H7 (cell line): ENCODE measurements around the gene ASIC1. TPM values are rescaled to one million over a fixed set of nuclear protein-coding genes. Genes with fewer than 3 reads are reported as not detected.

Source experiments
- DNase-seq: peaks from one replicate; pipeline ENCODE4 v3.0.0; 2012
- H3K27me3 ChIP-seq: 2 replicates; pipeline ENCODE4 v1.6.0; 2011; ENCODE audit warnings: mild to moderate bottlenecking, low read length; ENCODE audit not compliant: control insufficient read depth, insufficient read depth
- H3K36me3 ChIP-seq: replicated peaks from 2 replicates; pipeline ENCODE4 v1.5.1; 2011; ENCODE audit warnings: low read length; ENCODE audit not compliant: control insufficient read depth, insufficient read depth
- H3K4me3 ChIP-seq: 2 replicates; pipeline ENCODE4 v1.5.1; 2011; ENCODE audit warnings: low read depth, mild to moderate bottlenecking, control low read depth, low read length, moderate library complexity; ENCODE audit not compliant: insufficient read depth
- total RNA-seq: library from RNA; depleted of rRNA; stranded (reverse); fragments of >200 nt; shearing (Covaris generic); gene quantifications from 2 replicates; pipeline ENCODE4 v1.2.3, GENCODE V29; 2014

The ASIC1 gene
- total RNA-seq, 1 experiment from 2014 or later: 1.2 TPM

DNA sequence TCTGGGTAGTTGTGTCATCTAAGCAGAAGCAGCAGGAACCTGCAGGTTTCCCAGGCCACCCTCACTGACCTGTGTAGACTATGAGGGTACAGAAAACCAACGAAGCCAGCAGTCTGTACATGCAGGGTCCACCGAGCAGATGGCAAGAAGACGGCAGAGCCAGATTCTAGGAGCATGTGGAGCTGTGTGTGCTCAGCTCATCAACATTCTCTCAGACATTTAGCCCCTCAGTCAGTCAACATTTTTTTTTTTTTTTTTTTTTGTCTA is 7.3 kb upstream of the ASIC1 start:
- H3K4me3 ChIP-seq: peak overlapping the region; percentile 38
- no peak for DNase-seq
- H3K27me3 ChIP-seq: peaks cover 53% of the 10 kb centered on the region
- H3K36me3 ChIP-seq: no peaks in the 10 kb centered on the region

DNA sequence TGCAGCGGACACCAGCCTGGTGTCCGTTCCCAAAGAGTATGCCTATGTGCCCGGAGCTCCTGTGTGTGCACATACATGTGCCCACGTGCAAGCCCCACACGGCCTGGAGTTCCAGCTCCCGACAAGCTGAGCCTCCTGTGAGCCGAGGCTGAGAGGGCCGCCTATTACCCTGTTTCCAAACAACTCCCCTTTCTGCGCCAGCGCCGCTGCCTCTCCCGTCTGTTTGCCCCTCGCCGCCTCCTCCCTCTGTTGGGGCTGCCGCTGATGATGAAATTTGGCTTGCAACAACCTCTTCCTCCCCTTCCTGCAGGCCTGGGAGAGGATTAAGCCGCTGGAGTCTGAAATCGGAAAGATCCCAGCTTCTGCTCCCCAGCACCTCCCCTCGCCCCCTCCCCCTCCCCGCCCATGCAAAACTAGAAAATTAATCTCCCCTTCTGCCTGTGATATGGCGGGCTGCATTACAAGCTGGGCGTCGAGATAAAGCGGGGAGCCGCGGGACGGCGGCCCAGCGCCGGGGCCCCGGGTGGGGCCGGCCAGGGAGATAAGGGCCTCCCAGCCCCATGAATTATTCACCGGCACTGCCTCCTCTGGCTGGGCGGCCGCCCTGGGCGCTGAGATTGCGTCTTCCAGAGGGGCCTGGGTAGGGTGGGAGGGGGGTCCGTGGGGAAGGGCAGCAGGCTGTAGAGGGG is 6.8 kb upstream of the ASIC1 start:
- Histone ChIP-seq H3K36me3 (no peaks in the 10 kb centered on the region), H3K4me3 (peak overlapping the region; percentile 38), H3K27me3 (peaks cover 57% of the 10 kb centered on the region)
- DNase-seq: peak; percentile 91

DNA sequence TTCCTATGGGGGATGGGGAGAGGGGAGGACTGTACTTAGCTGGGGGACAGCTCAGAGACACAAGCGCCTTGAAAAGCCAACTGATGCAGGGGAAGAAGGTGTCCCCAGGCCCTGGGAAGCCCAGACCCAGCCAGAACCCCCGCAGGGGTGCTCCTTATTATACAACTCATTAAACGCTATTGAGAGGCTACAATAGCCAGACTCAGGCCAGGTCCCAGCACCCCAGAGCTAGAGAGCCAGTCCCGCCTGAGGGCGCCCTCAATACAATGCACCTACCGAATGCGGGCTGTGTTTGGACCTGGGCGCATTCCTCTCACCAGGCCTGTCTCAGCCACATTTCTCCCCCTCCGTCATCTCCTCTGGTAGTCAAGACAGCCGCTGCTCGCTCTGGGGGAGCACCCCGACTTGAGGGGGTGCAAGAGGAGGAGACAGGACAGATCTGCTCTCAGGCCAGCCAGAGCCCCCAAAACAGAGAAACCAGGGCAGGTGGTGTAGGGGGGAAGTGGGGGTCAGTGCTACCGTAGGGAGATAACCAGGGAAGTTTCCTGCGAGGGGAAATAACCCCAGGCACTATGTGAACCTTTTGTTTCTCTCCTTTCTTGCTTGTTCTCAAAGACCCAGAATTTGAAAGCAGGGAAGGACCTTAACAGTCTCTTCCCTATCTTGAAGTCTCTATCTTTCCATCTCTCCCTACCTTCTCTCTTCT is 6.1 kb upstream of the ASIC1 start:
- Histone ChIP-seq H3K4me3 (peak overlapping the region; percentile 28; the same call in 1 of the 2 replicates), H3K27me3 (peaks cover 64% of the 10 kb centered on the region), H3K36me3 (no peaks in the 10 kb centered on the region)
- peak; percentile 77 for DNase-seq

DNA sequence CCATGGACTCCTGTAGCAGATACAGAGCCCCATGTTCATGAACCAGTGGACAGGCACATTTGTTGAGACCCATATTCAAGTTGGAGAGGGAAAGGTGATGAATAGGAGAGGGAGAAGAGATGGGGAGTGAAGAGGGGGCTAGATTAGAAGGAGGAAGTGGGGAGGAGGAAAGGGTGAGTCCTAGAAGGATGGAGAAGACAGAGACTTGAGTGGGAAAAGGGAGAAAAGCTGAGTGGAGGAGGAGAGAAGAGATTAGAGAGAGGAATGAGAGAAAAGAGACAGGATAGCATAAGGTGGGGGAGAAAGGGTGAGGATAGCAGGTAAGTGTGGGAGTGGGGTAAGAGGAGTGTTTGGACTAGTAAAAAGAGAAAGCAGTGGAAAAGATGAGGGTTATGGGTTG is 4.9 kb upstream of the ASIC1 start:
- Histone ChIP-seq H3K4me3 (no peak overlapping the region), H3K27me3 (peaks cover 73% of the 10 kb centered on the region), H3K36me3 (no peaks in the 10 kb centered on the region)
- DNase-seq: no peak

DNA sequence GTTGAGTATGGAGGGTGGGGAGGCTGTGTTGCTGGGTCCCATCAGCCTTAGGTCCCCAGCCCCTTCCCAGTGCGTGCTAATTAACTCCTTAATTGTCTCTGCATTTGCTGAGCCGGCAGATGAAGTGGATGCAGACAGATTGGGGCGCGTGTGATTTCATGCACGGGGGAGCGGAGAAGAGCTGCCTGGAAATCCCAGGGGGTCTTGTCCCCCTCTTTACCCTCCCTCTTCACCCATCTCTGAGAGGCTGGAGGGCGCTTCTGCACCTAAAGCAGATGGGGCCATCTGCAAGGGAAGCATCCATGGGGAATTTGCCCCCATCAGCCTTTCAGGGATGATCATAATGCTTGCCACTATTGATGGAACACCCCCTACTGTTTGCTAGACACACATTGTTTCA is 4.4 kb upstream of the ASIC1 start:
- DNase-seq: no peak
- Histone ChIP-seq H3K27me3 (peaks cover 76% of the 10 kb centered on the region), H3K36me3 (no peaks in the 10 kb centered on the region), H3K4me3 (no peak overlapping the region)

DNA sequence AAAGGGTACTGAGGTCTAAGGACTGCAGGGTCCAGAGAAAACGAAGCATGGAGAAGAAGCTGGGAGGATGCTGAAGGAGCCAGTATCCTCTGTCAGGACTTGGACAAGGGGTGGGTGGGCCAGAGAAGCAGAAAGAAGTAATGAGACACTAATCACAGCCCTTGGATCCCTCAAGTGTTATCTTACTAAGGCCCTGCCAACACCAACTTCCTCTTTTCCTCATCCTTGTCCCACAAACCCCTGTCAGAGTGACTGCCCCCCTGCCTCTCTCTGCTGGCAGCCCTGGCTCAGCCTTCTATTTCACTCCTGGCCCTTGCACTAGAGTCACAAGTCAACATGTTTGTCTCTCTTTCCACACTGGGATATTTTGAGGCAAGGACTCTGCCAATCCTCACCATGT is 3.8 kb upstream of the ASIC1 start:
- Histone ChIP-seq H3K4me3 (no peak overlapping the region), H3K27me3 (peaks cover 82% of the 10 kb centered on the region), H3K36me3 (no peaks in the 10 kb centered on the region)
- DNase-seq: no peak

DNA sequence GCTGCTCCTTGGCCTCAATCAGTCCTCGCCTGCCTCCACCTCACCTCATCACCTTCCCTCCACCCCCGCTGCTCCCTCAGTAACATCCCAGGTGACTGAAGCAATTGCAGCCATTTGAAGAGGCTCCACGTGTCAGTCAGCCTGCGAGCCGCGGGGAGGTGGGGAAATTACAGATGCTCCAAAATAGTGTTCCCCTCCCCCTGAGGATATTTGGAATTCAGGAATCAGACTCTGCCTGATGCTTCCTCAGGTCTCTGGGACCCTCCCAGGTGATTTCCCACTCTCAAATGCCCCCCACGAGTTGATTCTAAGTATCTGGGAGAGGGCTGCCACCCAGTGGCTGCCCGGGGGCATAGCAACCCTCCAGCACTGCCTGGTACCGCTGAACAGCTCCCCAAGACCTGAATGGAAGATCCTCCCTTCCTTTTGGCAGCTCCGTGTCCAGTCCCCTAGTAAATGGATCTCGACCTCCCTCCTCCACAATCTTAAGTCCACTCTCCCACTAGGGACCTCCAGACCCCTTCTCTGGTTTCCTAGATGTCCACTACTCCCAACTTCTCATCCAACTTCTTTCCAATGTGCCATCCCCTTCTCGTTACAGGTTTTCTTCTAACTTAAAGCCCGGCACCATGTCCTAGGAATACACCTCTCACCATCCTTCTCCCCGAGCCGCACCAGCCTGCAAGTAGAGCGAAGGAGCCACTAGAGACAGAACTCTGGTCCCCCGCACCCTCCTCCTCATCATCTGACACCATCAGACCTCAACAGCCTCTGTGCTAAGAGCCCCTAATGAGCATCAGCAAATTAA is 1.4 kb upstream of the ASIC1 start:
- H3K36me3 ChIP-seq: no peaks in the 10 kb centered on the region
- H3K27me3 ChIP-seq: peaks cover 80% of the 10 kb centered on the region
- H3K4me3 ChIP-seq: peak overlapping the region; percentile 5; the same call in 1 of the 2 replicates
- DNase-seq: peak; percentile 88

DNA sequence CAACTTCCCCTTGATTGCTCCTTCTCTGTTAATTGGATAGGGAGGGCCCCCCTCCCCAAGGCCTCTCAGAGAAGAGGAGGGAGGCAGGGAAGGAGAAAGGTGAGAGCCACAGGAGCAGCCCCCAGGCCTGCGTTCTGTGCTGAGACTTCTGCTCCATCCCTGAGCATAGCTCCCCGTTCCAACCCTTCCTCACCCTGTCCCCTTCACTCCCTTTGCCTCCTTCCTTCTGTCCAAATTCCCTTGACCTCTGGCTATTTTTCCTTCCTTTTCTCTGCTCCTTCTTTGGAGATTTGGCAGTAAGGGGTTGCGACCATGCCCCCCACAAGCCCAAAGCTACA is 788 bp upstream of the ASIC1 start:
- H3K36me3 ChIP-seq: no peaks in the 10 kb centered on the region
- peaks cover 79% of the 10 kb centered on the region for H3K27me3 ChIP-seq
- peak overlapping the region; percentile 70; the same call in 1 of the 2 replicates for H3K4me3 ChIP-seq
- no peak for DNase-seq

DNA sequence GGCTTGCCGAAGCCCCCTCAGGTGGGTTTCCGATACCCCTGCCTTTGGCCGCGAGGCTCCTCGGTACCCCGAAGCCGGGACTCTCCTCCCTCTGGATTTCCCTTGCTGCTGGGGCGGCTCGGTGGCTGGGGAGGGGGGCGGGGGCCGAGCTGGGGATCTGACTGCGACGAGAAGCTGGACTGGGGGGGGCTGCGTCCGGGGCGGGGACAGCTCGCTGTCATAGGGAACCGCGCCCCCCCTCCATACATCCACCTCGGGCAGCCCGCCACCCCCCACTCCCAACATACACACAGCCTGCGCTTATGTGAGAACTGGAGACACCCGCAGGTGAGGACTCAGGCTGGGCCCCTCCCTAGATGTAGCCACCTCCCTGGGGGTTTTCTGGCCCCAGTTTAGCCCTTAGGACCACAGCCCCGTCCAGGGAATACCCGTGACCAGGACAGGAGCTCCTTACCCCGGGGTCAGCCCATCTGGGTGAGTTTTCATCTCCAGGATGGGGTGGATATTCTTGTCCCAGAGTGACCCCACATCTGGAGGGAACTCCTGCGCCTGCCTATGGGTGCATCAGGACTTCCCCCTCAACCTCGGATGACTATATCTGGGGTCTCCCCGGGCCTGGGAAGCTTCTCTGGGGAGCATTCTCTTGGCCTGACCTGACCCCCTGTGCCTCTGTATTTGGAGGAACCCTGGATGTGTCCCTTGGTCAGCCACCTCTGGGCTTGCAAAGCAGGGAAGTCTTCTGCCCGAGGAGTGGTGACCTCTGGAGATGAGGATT is 687 bp downstream of the ASIC1 start:
- no peak for DNase-seq
- peak overlapping the region; percentile 70 for H3K4me3 ChIP-seq
- H3K36me3 ChIP-seq: no peaks in the 10 kb centered on the region
- H3K27me3 ChIP-seq: peaks cover 69% of the 10 kb centered on the region

DNA sequence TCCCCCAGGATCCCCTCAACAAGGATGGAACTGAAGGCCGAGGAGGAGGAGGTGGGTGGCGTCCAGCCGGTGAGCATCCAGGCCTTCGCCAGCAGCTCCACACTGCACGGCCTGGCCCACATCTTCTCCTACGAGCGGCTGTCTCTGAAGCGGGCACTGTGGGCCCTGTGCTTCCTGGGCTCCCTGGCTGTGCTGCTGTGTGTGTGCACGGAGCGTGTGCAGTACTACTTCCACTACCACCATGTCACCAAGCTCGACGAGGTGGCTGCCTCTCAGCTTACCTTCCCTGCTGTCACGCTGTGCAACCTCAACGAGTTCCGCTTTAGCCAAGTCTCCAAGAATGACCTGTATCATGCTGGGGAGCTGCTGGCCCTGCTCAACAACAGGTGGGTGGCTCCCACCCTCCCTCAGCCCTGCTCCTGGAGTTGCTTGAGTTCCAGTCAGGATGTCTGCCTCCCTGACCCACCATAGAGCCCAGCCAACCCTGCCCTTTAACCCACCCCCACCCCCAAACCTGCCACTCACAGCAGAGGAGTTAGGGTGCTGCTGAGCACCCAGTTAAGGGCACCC is 1.4 kb downstream of the ASIC1 start:
- Histone ChIP-seq H3K36me3 (no peaks in the 10 kb centered on the region), H3K27me3 (peaks cover 62% of the 10 kb centered on the region), H3K4me3 (no peak overlapping the region)
- no peak for DNase-seq

DNA sequence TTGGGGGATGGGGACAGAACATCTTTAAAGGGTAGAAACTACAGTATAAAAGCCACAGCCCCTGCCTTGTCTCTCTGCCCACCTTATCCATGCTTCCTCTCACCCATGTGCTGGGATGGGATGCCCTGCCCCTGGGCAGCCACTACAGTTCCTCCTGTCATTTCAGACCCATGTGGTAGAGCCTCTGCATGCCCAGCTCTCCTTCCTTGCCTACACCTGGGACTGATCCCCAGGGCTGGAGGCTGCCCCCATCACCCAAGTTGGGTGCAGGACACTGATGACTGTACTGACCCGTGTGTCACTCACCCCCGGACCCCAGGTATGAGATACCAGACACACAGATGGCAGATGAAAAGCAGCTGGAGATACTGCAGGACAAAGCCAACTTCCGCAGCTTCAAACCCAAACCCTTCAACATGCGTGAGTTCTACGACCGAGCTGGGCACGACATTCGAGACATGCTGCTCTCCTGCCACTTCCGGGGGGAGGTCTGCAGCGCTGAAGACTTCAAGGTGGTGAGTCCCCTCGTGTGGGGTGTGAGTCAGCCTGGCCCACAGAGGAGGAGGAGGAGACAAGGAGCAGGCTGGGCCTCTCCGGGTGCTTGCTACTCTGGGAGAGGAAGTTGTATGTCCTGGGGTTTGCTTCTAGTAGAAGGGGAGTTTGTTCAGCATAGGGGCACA is 2.2 kb downstream of the ASIC1 start:
- Histone ChIP-seq H3K4me3 (no peak overlapping the region), H3K27me3 (peaks cover 57% of the 10 kb centered on the region), H3K36me3 (no peaks in the 10 kb centered on the region)
- no peak for DNase-seq

DNA sequence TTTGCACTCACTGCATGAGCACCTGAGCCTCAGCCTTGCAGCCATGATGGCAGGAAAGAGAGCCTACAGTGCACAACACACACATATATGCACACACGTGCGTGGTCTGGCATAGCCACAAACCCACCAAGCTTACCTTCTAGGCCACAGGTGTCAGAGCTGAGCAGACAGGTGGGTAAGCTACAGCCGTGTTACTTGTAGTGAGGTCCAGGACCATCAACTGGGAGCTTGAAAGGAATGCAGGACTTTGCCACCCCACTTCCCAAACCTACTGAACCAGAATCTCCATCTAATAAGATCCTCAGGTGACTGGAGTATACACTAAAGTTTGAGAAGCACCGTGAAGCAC is 2.7 kb downstream of the ASIC1 start:
- H3K4me3 ChIP-seq: no peak overlapping the region
- no peak for DNase-seq
- H3K27me3 ChIP-seq: peaks cover 57% of the 10 kb centered on the region
- no peaks in the 10 kb centered on the region for H3K36me3 ChIP-seq

DNA sequence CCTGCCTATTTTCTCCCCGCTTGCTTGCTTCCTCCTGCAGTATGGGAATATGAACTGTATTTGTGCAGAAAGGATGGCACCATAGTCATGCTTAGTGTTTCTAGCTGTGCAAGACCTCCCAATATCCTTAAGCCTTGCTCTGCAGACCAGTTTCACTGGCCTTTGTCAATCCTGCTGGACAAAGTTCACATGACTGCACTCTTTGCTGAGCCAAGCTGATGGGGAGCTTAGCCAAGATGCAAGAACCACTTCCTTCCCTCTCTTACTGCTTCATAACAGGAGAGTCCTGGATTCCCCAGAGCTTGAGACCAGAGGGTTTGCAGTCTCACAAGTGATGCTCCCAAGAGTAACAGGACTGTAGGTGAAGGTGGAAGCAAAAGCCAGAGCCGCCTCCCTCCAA is 3.8 kb downstream of the ASIC1 start:
- Histone ChIP-seq H3K4me3 (no peak overlapping the region), H3K36me3 (no peaks in the 10 kb centered on the region), H3K27me3 (peaks cover 47% of the 10 kb centered on the region)
- no peak for DNase-seq
